CD4-positive, alpha-beta T cell treated with Interleukin-17A for 1 hour (primary cell): ENCODE results near the gene SLC45A1.
A peak's percentile ranks its signal among the peaks of the same experiment; 100 is the strongest.
"Not testable (repeated sequence)": the region's sequence is repeated elsewhere in the genome, so short reads cannot be mapped to it uniquely, and the experiment has no call there.

ENCODE experiments used
- DNase-seq: peaks from one replicate; pipeline ENCODE4 v3.0.0-alpha.2; 2020

The SLC45A1 gene

GRCh38 chr1:8317647-8318381 is at the start of gene SLC45A1:
SLC45A1 (plus strand) TSS chr1:8318114; CDS start chr1:8324330, 6,216 bp downstream.
- DNase-seq, result peak; percentile 80

DNA sequence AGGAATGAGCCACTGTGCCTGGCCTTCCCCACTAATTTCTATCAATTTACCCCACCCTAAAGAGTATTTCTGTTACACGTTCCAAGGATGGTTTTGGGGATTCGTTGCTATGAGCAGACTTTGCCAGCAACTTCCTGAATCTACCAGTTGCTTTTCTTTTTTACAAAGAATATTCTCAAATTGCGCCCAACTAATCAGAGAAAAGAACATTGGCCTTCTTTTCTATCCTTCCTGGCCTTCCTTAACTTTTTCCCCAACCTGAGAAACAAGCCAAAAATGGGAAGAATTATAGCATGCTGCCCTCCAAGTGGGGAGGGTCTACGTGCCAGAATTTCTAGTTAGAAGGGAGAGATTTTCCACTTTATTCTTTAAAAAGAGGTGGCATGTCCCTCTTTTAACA is 44.9 kb upstream of the SLC45A1 start:
- no peak for DNase-seq

GRCh38 chr1:8274352-8274751 is 43.6 kb upstream of the SLC45A1 start:
- no peak for DNase-seq

- no peak for DNase-seq
These were observed 41.6 kb upstream of the SLC45A1 start for GRCh38 chr1:8276173-8276914.

DNA sequence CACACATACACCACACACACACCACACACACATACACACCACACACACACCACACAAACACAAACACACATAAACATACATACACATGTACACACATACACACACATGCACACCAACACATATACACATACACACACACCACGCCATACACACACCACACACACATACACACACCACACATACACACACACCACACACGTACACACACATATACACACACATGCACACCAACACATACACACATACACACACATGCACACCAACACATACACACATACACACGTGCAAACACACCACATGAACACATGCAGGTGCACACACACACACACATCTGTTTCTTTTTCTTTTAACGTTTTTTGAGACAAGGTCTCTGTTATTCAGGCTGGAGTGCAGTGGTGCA is 41.0 kb upstream of the SLC45A1 start:
- DNase-seq, result no peak

- DNase-seq, result not testable (repeated sequence)
These were observed 39.2 kb upstream of the SLC45A1 start for GRCh38 chr1:8278677-8279076.

DNA sequence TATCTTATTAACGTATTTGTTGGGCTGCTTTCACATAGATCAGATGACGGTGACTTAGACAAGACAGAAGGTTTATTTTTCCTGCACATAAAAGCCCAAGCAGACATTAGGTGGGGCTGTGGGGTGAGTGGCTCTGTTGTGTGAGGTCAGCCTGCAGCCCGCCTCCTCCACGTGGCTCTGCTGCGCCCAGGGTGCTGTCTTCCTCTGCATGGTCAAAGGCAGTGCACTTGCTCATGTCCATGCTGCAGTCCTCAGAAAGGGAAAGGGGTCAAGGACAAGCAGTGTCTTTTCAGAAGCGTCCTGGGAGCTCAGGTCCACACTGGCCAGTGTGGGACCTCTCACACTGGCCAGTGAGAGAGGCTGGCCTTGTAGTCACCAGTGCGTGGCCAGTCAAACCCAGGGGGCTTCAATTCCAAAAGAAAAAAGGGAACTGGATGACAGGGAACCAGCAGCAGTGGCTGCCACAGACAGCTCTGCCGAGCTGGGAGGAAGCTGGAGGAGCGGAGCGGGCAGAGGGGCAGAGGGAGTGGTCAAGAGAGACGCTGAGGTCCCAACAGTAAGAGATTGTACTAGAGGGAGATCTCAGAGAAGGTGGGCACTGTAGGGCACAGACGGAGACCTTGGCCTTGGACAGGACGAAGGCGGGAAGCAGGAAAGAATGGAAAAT is 35.9 kb upstream of the SLC45A1 start:
- no peak for DNase-seq

DNA sequence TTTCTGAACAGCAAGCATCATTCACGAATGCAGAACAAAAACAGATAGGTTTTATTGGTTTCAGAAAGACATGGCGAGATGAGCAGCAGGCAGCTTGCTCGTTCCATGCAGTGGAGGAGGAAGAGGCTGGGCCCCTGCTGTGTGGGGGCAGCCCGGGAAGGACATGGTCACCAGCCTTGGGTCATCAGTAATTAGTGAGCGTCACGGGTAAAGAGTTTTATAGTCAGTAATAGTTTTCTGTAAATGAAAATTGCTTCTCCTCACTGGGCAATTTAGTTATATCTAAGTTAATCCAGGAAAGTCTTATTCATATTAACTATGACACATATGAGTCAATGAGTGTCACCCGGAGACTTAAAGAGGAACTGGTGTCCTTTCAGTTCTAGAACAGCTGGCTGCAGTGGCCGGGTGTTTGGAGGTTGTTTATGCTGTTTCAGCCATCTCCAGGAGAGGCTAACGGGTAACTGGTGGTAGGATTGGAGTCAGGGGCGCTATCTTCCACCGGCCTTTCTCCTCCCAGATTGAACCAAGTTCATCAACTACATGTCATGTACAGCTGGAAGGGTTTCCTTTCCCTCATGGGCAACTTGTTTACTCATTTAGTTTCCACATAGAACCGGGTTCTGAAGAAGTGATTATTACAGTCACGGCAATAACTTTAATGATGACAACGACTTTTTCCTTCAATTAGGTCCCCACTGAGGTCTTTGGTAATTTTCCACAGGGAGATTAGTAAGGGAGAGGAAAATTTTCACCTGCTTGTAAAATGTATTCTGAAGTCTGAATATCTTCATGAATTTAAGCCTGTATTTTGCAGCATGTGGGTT is 34.6 kb upstream of the SLC45A1 start:
- DNase-seq, result peak; percentile 2

DNA sequence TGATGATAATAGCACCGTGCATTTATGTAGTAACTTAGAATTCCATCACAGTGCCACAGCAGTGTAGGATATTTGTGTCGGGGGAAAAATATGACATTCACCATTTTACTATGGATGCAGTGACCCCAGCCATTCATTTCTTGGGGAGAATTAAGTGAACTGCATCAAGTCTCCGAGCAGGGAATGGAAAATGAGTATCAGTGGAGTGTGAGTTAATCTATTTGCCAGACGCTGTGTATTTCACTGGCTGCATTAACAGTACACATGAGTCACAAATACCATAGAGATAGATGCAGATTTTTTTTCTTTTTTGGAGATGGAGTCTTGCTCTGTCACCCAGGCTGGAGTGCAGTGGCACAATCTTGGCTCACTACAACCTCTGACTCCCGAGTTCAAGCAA is 33.8 kb upstream of the SLC45A1 start:
- no peak for DNase-seq

GRCh38 chr1:8285103-8285502 is 32.8 kb upstream of the SLC45A1 start:
- DNase-seq, result no peak

- DNase-seq, result no peak
These were observed 31.9 kb upstream of the SLC45A1 start for GRCh38 chr1:8285965-8286364.

GRCh38 chr1:8293118-8293517 is 24.8 kb upstream of the SLC45A1 start:
- no peak for DNase-seq

GRCh38 chr1:8293641-8294169 is 24.2 kb upstream of the SLC45A1 start:
- no peak for DNase-seq

DNA sequence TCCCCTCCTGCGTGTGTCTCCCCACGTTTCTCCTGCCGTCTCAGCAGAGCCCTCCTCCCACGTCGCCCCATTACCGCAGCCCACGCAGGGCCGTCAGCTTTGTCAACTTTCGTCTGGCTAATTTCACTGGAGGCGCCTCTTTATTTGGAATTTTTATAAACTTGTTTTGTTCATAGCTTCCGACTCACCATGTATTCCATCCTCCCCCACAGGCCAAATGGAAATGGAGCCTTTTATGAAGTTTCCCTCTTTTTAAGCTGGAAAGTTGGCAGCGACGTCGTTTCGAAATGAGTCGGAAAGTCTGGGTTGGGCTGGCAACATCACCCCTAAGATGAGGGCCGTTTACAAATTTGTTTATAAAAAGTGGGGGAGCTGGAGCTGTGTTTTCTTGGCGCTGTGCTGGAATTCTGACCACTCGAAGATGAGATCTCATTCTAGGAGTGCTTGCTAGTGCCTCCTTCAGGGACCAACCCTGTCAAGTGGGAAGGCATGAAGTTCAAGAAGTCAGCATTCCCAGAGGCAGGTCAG is 23.7 kb upstream of the SLC45A1 start:
- DNase-seq, result no peak

DNA sequence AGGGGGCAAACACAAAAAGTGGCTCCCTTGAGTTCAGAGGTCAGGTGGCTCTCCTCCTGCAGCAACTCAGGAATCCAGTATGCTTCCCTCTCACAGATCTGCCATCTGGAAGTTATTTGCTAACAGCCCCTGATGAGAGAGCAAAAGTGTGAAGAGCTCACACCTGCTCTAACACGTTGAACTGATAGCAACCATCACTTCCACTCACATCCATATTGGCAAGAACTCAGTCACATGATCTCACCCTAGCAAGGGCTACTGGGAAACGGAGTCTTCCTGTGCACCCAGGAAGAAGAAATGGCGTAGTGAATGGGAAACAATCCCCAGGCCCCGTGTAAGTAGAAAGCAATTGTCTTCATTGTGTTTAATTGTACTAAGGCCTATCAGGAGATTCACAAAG is 20.7 kb upstream of the SLC45A1 start:
- DNase-seq, result no peak

DNA sequence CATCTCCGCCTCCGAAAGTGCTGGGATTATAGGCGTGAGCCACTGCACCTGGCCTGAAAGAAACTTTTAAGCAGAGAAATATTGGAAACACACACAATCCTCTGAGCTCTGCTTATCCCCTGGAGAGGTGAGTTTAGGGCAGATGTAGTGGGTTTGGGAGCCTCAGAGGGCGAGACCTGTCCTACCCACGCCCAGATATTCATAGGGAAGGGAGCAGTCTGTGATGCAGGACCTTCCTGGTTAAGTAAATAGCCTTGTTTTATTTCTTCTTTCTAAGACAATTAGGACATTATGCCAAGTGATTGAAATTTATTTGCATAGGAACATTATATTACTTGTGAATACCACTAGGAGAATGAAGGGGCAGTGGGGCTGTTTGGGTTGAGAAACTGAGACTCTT is 18.0 kb upstream of the SLC45A1 start:
- DNase-seq, result no peak

- DNase-seq, result no peak
These were observed 15.6 kb upstream of the SLC45A1 start for GRCh38 chr1:8302081-8302956.

DNA sequence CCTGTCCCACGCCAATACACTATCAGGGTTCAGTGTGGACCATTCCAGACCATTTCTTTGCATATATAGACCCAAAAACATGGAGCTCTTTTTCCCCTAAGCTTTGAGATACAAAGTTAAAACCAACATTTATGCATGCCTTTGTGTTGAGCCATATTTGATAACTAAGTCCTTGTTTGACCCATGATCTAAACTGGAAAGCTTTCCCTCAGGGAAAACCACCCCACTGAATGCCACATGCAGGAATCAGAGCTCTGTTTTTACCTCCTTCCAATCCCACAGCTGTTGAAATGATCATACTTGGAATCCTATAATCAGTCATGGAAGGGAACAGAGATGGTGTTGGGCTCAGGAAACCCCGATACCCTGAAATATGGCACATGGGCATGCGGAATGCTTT is 14.8 kb upstream of the SLC45A1 start:
- DNase-seq, result no peak

- DNase-seq, result no peak
These were observed 14.0 kb upstream of the SLC45A1 start for GRCh38 chr1:8303876-8304275.

- no peak for DNase-seq
These were observed 10.3 kb upstream of the SLC45A1 start for GRCh38 chr1:8307628-8308027.

DNA sequence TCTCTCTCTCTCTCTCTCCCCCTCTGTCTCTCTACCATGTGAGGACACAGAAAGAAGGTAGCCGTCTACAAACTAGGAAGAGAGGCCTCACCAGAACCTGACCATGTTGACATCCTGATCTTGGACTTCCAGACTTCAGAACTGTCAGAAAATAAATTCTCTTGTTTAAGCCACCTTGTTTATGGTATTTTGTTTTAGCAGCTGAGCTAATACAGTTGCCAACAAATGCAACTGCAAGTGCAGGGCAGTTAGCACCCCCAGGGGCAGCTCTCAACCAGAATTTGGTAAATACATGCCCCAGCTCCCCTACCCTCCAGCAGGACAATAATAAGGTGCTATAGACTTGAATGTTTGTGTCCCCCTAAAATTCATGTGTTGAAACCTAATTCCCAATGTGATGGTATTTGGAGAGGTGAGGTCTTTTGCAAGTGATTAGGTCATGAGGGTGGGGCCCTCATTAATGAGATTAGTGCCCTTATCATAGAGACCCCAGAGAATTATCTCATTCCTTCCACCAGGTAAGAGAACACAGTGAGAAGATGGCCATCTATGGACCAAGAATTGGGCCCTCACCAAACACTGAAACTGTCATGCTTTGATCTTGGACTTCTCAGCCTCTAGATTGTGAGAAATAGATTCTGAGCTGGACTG is 6.7 kb upstream of the SLC45A1 start:
- no peak for DNase-seq
